ENCODE results near the gene PRKAG2. TPM values are rescaled to one million over a fixed set of nuclear protein-coding genes. Genes with fewer than 3 reads are reported as not detected.

PRKAG2 gene
- total and polyA plus RNA-seq, 12 donors = 3.8 to 17.3 (median 10.9) TPM

- Histone ChIP-seq H3K4me1 (replicated peaks in 1 of 2) (no peaks in the 10 kb centered on the region), H3K4me3 (no peak overlapping the region), H3K27me3 (no peaks in the 10 kb centered on the region), H3K27ac (no peak overlapping the region), H3K36me3 (replicated peaks in 1 of 2) (peaks cover 0 to 23% of the 10 kb centered on the region in 2 donors), H3K9me3 (replicated peaks in 1 of 3) (no peaks in the 10 kb centered on the region)
- TF ChIP-seq CTCF (IDR thresholded peaks at IDR 0.05) (no peak), POLR2A (IDR thresholded peaks at IDR 0.05) (no peak)
- 89 to 96% (median 91%) methylated on average over 5 of the region's 5 CpGs for WGBS, 4 donors
- DNase-seq = no peak
- intact Hi-C loops (cut with DNase I) = no loop called here
Measured at GRCh38 chr7:151559557-151560183, 317.2 kb downstream of the PRKAG2 start.

GRCh38 chr7:151558575-151558974 is 318.3 kb downstream of the PRKAG2 start:
- Histone ChIP-seq H3K27ac (no peak overlapping the region), H3K4me3 (no peak overlapping the region), H3K36me3 (replicated peaks in 1 of 2) (peaks cover 0 to 23% of the 10 kb centered on the region in 2 donors), H3K4me1 (replicated peaks in 1 of 2) (no peaks in the 10 kb centered on the region), H3K27me3 (no peaks in the 10 kb centered on the region), H3K9me3 (replicated peaks in 1 of 3) (no peaks in the 10 kb centered on the region)
- WGBS, 4 donors = 81 to 89% (median 84%) methylated on average over 6 of the region's 6 CpGs
- no peak for DNase-seq
- TF ChIP-seq POLR2A (IDR thresholded peaks at IDR 0.05) (no peak), CTCF (IDR thresholded peaks at IDR 0.05) (no peak)
- intact Hi-C loops (cut with DNase I) = no loop called here

GRCh38 chr7:151556592-151556991 is 320.3 kb downstream of the PRKAG2 start:
- TF ChIP-seq CTCF (IDR thresholded peaks at IDR 0.05) (no peak), POLR2A (IDR thresholded peaks at IDR 0.05) (no peak)
- intact Hi-C loops (cut with DNase I) = no loop called here
- Histone ChIP-seq H3K27me3 (no peaks in the 10 kb centered on the region), H3K36me3 (replicated peaks in 1 of 2) (peaks cover 0 to 23% of the 10 kb centered on the region in 2 donors), H3K27ac (no peak overlapping the region), H3K4me1 (replicated peaks in 1 of 2) (no peaks in the 10 kb centered on the region), H3K9me3 (replicated peaks in 1 of 3) (no peaks in the 10 kb centered on the region), H3K4me3 (no peak overlapping the region)
- 95 to 98% (median 96%) methylated on average over 12 of the region's 12 CpGs for WGBS, 4 donors
- no peak for DNase-seq

GRCh38 chr7:151553356-151553755 is 323.6 kb downstream of the PRKAG2 start:
- no peak overlapping the region for H3K27ac ChIP-seq
- no peaks in the 10 kb centered on the region for H3K9me3 ChIP-seq (replicated peaks in 1 of 3)
- H3K4me3 ChIP-seq = no peak overlapping the region
- 80 to 91% (median 85%) methylated on average over 9 to 15 of the region's 15 CpGs for WGBS, 4 donors
- no peaks in the 10 kb centered on the region for H3K27me3 ChIP-seq
- peaks cover 0 to 14% of the 10 kb centered on the region in 2 donors for H3K36me3 ChIP-seq (replicated peaks in 1 of 2)
- DNase-seq = no peak
- intact Hi-C loops (cut with DNase I) = no loop called here
- H3K4me1 ChIP-seq (replicated peaks in 1 of 2) = no peaks in the 10 kb centered on the region
- no peak for TF ChIP-seq CTCF (IDR thresholded peaks at IDR 0.05)
- no peak for TF ChIP-seq POLR2A (IDR thresholded peaks at IDR 0.05)
